ENCODE measurements around the gene CALHM6. TPM values are rescaled to one million over a fixed set of nuclear protein-coding genes. Genes with fewer than 3 reads are reported as not detected.

CALHM6 gene
- total RNA-seq, 1 donor from 2014 or later: 0.99 TPM

DNA sequence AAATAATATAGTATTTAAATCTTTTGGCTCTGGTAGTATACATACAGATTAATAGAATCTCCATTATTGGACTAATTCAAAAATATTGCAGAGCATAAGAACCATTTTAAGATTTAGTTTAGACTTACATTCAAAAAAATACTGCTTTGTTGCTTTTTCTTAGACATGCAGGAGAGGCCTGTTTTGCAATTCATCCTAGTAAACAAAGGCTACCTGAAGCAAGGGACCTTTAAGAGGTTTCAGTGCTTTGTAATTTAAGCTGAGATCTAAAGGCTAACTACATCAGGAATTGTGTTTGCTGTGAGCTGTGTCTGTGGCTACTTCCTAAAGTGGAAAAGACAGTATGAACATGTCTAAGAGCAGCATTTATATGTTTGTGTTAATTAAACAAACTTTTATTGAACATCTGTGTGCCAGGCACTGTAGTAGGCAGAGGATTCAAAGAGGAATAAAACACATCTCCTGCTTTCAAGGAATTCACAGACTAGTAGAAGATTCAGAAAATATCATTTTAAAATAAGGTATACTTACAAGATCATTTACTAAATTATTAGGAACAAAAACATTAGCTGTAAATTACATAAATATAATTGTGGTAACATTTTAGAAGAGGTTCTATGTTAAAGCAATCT is 29.1 kb upstream of the CALHM6 start:
- H3K4me3 Mint-ChIP-seq: no peak overlapping the region
- no peaks in the 10 kb centered on the region for H3K27me3 Mint-ChIP-seq
- H3K9me3 Mint-ChIP-seq: no peaks in the 10 kb centered on the region
- H3K36me3 Mint-ChIP-seq: peaks cover 42% of the 10 kb centered on the region
- H3K27ac Mint-ChIP-seq: no peak overlapping the region
- no peak for DNase-seq (ENCODE audit: extremely low spot score, unreplicated experiment)
- TF ChIP-seq, protein P1, sequence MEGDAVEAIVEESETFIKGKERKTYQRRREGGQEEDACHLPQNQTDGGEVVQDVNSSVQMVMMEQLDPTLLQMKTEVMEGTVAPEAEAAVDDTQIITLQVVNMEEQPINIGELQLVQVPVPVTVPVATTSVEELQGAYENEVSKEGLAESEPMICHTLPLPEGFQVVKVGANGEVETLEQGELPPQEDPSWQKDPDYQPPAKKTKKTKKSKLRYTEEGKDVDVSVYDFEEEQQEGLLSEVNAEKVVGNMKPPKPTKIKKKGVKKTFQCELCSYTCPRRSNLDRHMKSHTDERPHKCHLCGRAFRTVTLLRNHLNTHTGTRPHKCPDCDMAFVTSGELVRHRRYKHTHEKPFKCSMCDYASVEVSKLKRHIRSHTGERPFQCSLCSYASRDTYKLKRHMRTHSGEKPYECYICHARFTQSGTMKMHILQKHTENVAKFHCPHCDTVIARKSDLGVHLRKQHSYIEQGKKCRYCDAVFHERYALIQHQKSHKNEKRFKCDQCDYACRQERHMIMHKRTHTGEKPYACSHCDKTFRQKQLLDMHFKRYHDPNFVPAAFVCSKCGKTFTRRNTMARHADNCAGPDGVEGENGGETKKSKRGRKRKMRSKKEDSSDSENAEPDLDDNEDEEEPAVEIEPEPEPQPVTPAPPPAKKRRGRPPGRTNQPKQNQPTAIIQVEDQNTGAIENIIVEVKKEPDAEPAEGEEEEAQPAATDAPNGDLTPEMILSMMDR (conservative IDR thresholded peaks at IDR 0.05): no peak
- H3K4me1 Mint-ChIP-seq (ENCODE audit: unreplicated experiment): peaks cover 14% of the 10 kb centered on the region

DNA sequence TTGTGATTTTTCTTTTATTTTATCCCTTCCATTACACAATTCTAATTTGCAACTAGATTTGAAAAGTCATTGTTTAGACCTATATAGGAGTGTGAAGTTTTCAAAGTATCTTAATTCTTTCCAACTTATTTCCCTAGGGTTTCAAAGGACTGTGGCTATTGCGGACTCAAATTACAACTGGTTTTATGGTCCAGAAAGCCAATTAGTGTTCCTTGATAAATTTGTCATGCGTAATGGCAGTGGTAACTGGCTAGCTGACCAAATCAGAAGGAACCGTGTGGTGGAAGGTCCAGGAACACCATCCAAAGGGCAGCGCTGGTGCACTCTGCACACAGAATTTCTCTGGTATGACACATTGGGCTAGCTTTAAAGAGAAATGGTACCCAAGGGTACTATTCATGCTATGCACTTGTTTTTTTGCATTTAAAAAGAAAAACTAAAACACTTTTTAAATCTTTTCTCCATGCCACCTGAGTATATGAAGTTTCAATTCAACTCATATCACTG is 27.9 kb upstream of the CALHM6 start:
- Mint-ChIP-seq H3K27me3 (no peaks in the 10 kb centered on the region), H3K27ac (no peak overlapping the region), H3K4me3 (no peak overlapping the region), H3K36me3 (peaks cover 35% of the 10 kb centered on the region), H3K9me3 (no peaks in the 10 kb centered on the region), H3K4me1 (ENCODE audit: unreplicated experiment) (peaks cover 18% of the 10 kb centered on the region)
- DNase-seq (ENCODE audit: extremely low spot score, unreplicated experiment): no peak
- TF ChIP-seq, protein P1 (conservative IDR thresholded peaks at IDR 0.05): no peak

DNA sequence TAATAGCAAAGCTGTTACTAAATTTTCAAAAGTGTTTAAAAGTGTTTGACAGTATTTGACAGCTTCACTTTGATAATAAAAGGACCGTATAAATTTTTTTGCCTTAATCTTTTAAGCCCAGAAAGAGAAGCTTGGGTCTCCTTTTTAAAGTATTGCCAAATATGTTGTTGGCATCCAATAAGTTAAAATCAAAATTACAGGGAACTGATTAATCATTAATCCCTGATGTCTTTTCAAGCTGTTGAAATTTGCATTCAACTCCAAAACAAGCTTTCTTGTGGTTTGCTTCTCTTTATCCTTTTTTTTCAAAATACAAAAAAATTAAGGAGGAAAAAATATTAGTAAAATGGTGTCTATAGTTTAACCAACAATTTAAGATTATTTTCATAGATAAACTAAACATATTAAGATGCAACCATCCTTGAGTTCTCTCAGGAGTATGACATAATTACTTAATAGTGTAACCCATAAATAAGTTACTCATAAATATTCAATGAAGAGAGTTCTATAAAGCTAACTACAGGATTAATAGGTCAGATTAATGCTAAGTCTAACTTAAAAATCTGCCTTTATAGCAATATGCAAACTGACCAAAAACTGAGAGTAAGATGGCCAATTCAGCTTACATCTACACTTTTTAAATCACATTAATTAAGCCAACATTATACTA is 27.0 kb upstream of the CALHM6 start:
- no peak overlapping the region for H3K4me3 Mint-ChIP-seq
- H3K27me3 Mint-ChIP-seq: no peaks in the 10 kb centered on the region
- DNase-seq (ENCODE audit: extremely low spot score, unreplicated experiment): no peak
- no peaks in the 10 kb centered on the region for H3K9me3 Mint-ChIP-seq
- TF ChIP-seq, protein P1 (conservative IDR thresholded peaks at IDR 0.05): no peak
- peaks cover 26% of the 10 kb centered on the region for H3K36me3 Mint-ChIP-seq
- H3K4me1 Mint-ChIP-seq (ENCODE audit: unreplicated experiment): peaks cover 23% of the 10 kb centered on the region
- no peak overlapping the region for H3K27ac Mint-ChIP-seq

DNA sequence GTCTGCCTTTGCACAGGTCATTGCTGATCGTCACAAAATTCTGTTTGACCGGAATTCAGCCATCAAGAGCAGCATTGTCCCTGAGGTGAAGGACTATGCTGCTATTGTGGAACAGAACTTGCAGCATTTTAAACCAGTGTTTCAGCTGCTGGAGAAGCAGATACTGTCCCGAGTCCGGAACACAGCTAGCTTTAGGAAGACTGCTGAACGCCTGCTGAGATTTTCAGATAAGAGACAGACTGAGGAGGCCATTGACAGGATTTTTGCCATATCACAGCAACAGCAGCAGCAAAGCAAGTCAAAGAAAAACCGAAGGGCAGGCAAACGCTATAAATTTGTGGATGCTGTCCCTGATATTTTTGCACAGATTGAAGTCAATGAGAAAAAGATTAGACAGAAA is 24.6 kb upstream of the CALHM6 start:
- H3K4me1 Mint-ChIP-seq (ENCODE audit: unreplicated experiment): peaks cover 37% of the 10 kb centered on the region
- H3K36me3 Mint-ChIP-seq: peaks cover 16% of the 10 kb centered on the region
- H3K4me3 Mint-ChIP-seq: no peak overlapping the region
- TF ChIP-seq, protein P1 (conservative IDR thresholded peaks at IDR 0.05): no peak
- DNase-seq (ENCODE audit: extremely low spot score, unreplicated experiment): no peak
- no peak overlapping the region for H3K27ac Mint-ChIP-seq
- H3K27me3 Mint-ChIP-seq: no peaks in the 10 kb centered on the region
- H3K9me3 Mint-ChIP-seq: no peaks in the 10 kb centered on the region

DNA sequence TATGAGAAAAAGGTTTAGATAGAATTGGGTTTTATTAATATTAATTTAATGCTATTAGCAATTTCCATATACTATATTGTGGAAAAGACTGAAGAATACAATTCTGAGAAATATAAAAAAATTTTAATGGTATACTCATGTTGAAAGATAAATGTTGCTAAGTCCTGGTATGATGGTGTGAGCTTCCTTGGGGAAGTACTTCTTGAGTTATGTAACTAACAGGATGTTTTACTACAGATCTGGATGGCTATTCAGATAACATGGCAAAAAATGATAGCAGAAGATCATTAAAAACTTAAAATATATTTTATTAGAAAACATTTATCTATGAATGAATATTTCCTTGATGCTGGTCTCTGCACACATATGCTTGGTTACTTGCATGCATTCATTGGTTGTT is 23.5 kb upstream of the CALHM6 start:
- peaks cover 40% of the 10 kb centered on the region for H3K4me1 Mint-ChIP-seq (ENCODE audit: unreplicated experiment)
- peaks cover 14% of the 10 kb centered on the region for H3K36me3 Mint-ChIP-seq
- no peak overlapping the region for H3K27ac Mint-ChIP-seq
- TF ChIP-seq, protein P1 (conservative IDR thresholded peaks at IDR 0.05): no peak
- H3K27me3 Mint-ChIP-seq: no peaks in the 10 kb centered on the region
- DNase-seq (ENCODE audit: extremely low spot score, unreplicated experiment): no peak
- H3K4me3 Mint-ChIP-seq: no peak overlapping the region
- no peaks in the 10 kb centered on the region for H3K9me3 Mint-ChIP-seq

Measured in type B pancreatic cell (in vitro differentiated cells).